ENCODE measurements around the gene ZNF491.
"Not testable (repeated sequence)": the region's sequence is repeated elsewhere in the genome, so short reads cannot be mapped to it uniquely, and the experiment has no call there.

The ZNF491 gene

DNA sequence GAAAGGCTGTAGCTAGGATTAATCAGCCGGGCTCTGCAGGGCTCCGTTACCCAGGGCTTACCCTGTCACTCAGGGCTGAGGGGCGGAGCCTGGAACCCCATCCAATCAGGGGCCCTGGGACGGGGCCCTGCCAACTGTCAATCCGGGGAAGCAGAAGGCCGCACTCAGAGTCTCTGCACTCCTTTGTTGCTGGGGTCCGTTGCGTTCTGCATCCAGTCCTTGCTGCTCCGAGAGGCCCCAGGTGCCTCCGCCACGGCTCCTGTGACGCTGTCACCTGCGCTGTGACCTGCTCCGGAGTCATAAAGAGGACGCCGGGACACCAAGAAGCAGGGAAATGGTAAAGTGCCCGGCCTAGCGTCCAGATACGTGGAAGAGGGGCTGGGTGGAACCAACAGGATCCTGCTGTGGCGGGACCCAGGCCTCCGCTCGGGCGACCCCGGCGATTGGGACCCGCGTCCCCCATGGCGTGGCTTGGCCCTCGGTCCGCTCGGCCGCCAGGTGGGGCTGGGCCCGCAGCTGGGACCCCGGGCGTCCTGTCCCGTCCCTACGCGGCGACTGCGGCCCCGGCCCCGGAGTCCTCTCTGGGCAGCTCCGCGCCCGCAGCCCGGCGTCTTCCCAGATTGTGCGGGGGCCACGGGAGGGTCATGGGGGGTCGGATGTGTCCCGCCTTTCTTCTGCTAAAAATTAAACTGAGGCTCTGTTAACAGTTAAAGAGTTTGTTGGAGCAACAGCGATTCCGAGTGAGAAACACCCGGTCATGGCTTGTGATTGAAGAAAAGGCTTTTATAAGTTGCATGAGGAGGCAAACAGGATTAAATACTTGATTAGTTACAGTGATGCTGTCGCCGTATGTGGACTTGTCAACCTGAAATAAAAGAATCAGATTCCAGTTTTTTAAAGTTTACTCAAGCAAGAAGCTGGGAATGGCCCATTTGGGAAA lies at the start of gene ZNF491:
ZNF491 (plus strand) TSS at position 133 of the 940 bp plus-strand sequence. CDS start 7,431 bp downstream, outside the sequence.
- Mint-ChIP-seq H3K27me3 (peaks cover 21% of the 10 kb centered on the region), H3K27ac (peak within 1 kb of the TSS; percentile 76), H3K4me1 (peaks cover 17% of the 10 kb centered on the region), H3K9me3 (peaks cover 14% of the 10 kb centered on the region), H3K36me3 (peaks cover 2% of the 10 kb centered on the region), H3K4me3 (peak within 1 kb of the TSS; percentile 84)
- peak; percentile 90 for DNase-seq
- CTCF ChIA-PET = interaction anchor here (0.6 to 2.4 kb wide), 22 partner anchors 8 to 425 kb away, joined by 3 to 24 read pairs (median 4); partner anchors contain the start of genes ZNF20, ZNF440, ZNF69 and ZNF700

- DNase-seq = no peak
- no peaks in the 10 kb centered on the region for H3K27me3 Mint-ChIP-seq
- no peaks in the 10 kb centered on the region for H3K36me3 Mint-ChIP-seq
- peaks cover 27% of the 10 kb centered on the region for H3K9me3 Mint-ChIP-seq
- no peaks in the 10 kb centered on the region for H3K4me1 Mint-ChIP-seq
- no peak overlapping the region for H3K27ac Mint-ChIP-seq
- H3K4me3 Mint-ChIP-seq = no peak overlapping the region
- CTCF ChIA-PET = no interaction called here
Observed at GRCh38 chr19:11749751-11750150, 48.6 kb upstream of the ZNF491 start.

- Mint-ChIP-seq H3K27me3 (no peaks in the 10 kb centered on the region), H3K9me3 (peaks cover 43% of the 10 kb centered on the region), H3K27ac (no peak overlapping the region), H3K4me3 (no peak overlapping the region), H3K4me1 (no peaks in the 10 kb centered on the region), H3K36me3 (no peaks in the 10 kb centered on the region)
- DNase-seq = no peak
- CTCF ChIA-PET = no interaction called here
Observed at GRCh38 chr19:11752244-11752736, 46.0 kb upstream of the ZNF491 start.

- Mint-ChIP-seq H3K4me3 (no peak overlapping the region), H3K9me3 (peaks cover 41% of the 10 kb centered on the region), H3K4me1 (no peaks in the 10 kb centered on the region), H3K27ac (no peak overlapping the region), H3K36me3 (no peaks in the 10 kb centered on the region), H3K27me3 (no peaks in the 10 kb centered on the region)
- no peak for DNase-seq
- CTCF ChIA-PET = no interaction called here
Observed at GRCh38 chr19:11754663-11755062, 43.7 kb upstream of the ZNF491 start.

GRCh38 chr19:11756965-11757364 lies 41.4 kb upstream of the ZNF491 start:
- no peak for DNase-seq
- peaks cover 42% of the 10 kb centered on the region for H3K9me3 Mint-ChIP-seq
- H3K27me3 Mint-ChIP-seq = no peaks in the 10 kb centered on the region
- H3K4me1 Mint-ChIP-seq = no peaks in the 10 kb centered on the region
- H3K36me3 Mint-ChIP-seq = no peaks in the 10 kb centered on the region
- no peak overlapping the region for H3K4me3 Mint-ChIP-seq
- H3K27ac Mint-ChIP-seq = no peak overlapping the region
- CTCF ChIA-PET = no interaction called here

- CTCF ChIA-PET = no interaction called here
- DNase-seq = no peak
- Mint-ChIP-seq H3K4me1 (no peaks in the 10 kb centered on the region), H3K4me3 (no peak overlapping the region), H3K9me3 (peaks cover 40% of the 10 kb centered on the region), H3K27ac (no peak overlapping the region), H3K36me3 (no peaks in the 10 kb centered on the region), H3K27me3 (no peaks in the 10 kb centered on the region)
Observed at GRCh38 chr19:11759805-11760204, 38.5 kb upstream of the ZNF491 start.

- no peak overlapping the region for H3K27ac Mint-ChIP-seq
- peaks cover 4% of the 10 kb centered on the region for H3K27me3 Mint-ChIP-seq
- peaks cover 8% of the 10 kb centered on the region for H3K36me3 Mint-ChIP-seq
- H3K9me3 Mint-ChIP-seq = peaks cover 20% of the 10 kb centered on the region
- no peak for DNase-seq
- CTCF ChIA-PET = no interaction called here
- H3K4me1 Mint-ChIP-seq = peaks cover 14% of the 10 kb centered on the region
- no peak overlapping the region for H3K4me3 Mint-ChIP-seq
Observed at GRCh38 chr19:11763117-11763516, 35.2 kb upstream of the ZNF491 start.

GRCh38 chr19:11763611-11764010 lies 34.7 kb upstream of the ZNF491 start:
- H3K9me3 Mint-ChIP-seq = peaks cover 24% of the 10 kb centered on the region
- peaks cover 12% of the 10 kb centered on the region for H3K36me3 Mint-ChIP-seq
- peaks cover 18% of the 10 kb centered on the region for H3K4me1 Mint-ChIP-seq
- CTCF ChIA-PET = no interaction called here
- H3K27ac Mint-ChIP-seq = no peak overlapping the region
- H3K27me3 Mint-ChIP-seq = peaks cover 4% of the 10 kb centered on the region
- DNase-seq = no peak
- no peak overlapping the region for H3K4me3 Mint-ChIP-seq

DNA sequence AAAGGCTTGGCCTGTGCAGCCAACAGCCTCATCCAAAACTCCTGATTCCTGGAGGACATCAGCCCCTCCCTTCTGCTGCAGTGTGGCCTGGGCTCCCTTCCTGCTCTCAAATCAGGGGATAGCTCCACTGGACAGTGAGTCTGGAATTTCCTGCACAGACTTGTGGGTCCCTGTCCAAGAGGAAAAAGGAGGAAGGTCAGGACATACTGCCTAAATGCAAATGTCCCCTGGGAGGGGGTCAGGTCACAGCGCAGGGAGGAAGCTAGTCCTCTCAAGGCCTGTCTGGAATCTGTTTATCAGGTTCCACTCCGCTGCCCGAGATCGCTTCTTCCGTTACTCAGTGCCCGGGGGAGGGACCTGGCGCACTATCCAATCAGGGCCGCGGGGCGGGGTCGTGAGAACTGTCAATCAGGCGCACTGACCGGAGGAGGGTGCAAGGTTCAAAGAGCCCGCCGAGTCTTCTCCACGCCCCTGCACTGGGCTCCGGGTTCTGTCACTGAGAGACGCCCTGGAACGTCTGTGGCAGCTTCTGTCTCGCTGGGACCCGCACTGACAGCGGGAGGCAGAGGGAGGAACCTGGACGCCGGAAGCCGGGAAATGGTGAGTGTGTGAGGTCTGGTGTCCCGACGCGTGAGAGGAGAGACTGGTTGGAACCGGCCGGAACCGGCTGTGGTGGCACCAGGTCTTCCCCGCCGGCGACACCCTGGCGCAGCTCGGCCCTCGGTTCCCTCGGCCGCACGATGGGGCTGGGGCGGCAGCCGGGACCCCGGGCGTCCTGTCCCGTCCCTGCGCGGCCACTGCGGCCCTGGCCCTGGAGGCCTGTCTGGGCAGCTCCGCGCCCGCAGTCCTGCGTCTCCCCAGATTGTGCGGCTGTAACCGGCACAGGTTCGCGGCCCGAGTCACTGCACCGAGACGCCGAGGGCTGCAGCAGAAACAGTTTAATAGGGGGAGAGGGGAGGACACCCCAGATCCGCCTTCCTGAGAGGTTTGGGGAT lies 31.4 kb upstream of the ZNF491 start, which contains the start of gene ZNF441:
ZNF441 (plus strand) TSS at position 404 of the 995 bp plus-strand sequence; CDS start at position 598, 194 bp downstream.
- Mint-ChIP-seq H3K4me1 (peaks cover 21% of the 10 kb centered on the region), H3K27me3 (peaks cover 4% of the 10 kb centered on the region), H3K36me3 (peaks cover 32% of the 10 kb centered on the region), H3K27ac (peak within 1 kb of the TSS; percentile 96), H3K9me3 (peaks cover 42% of the 10 kb centered on the region), H3K4me3 (peak within 1 kb of the TSS; percentile 97)
- peak; percentile 97 for DNase-seq
- CTCF ChIA-PET = no interaction called here

DNA sequence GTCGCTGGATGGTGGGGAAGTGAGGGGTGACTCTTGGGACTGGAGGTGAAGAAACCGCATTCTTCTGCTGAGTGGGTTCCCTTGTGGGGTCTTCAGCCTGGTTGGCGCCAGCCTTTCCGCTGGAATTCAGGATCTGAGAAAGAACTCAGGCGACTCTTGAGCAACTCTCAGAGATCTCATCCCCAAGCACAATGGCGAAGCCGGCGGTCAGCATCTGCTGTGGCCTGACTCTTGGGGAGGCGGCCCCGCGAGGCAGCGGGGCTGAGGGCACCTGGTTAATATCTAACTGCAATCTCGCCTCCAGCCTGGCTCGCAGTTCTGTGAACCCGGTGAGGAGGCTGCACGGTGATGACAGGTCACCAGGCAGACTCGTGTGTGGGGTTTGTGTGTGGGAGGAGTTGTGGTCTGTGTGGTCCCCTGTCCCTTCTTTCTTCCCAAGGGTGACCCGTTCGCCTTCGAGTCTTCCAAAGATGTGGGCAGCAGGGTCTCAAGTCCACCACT lies 30.6 kb upstream of the ZNF491 start:
- H3K4me3 Mint-ChIP-seq = peak overlapping the region; percentile 97
- H3K27ac Mint-ChIP-seq = peak overlapping the region; percentile 88
- H3K36me3 Mint-ChIP-seq = peaks cover 37% of the 10 kb centered on the region
- peaks cover 21% of the 10 kb centered on the region for H3K4me1 Mint-ChIP-seq
- peaks cover 4% of the 10 kb centered on the region for H3K27me3 Mint-ChIP-seq
- peak; percentile 34 for DNase-seq
- CTCF ChIA-PET = no interaction called here
- peaks cover 47% of the 10 kb centered on the region for H3K9me3 Mint-ChIP-seq

GRCh38 chr19:11769995-11770394 lies 28.3 kb upstream of the ZNF491 start:
- Mint-ChIP-seq H3K4me3 (no peak overlapping the region), H3K4me1 (peaks cover 21% of the 10 kb centered on the region), H3K36me3 (peaks cover 51% of the 10 kb centered on the region), H3K27me3 (peaks cover 4% of the 10 kb centered on the region), H3K9me3 (peaks cover 53% of the 10 kb centered on the region), H3K27ac (no peak overlapping the region)
- DNase-seq = no peak
- CTCF ChIA-PET = no interaction called here

DNA sequence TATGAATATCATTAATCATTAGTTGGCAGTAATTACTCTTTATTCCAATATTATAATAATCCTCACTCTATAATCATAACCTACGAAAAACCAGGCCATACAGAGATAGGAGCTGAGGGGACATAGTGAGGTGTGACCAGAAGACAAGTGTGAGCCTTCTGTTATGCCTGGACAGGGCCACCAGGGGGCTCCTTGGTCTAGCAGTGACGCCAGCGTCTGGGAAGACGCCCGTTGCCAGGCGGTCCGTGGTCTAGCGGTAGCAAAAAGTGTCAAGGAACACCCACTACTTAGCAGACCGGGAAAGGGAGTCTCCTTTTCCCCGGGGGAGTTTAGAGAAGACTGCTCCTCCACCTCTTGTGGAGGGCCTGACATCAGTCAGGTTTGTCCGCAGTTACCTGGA lies 26.8 kb upstream of the ZNF491 start:
- H3K4me3 Mint-ChIP-seq, H3K27ac Mint-ChIP-seq, DNase-seq, H3K27me3 Mint-ChIP-seq: not testable (repeated sequence)
- peaks cover 19% of the 10 kb centered on the region for H3K4me1 Mint-ChIP-seq
- CTCF ChIA-PET = interaction anchor here (1.1 kb wide), 1 partner anchor 26 kb away, joined by 5 read pairs; the partner anchor contains the start of gene ZNF491
- H3K9me3 Mint-ChIP-seq = peaks cover 62% of the 10 kb centered on the region
- peaks cover 58% of the 10 kb centered on the region for H3K36me3 Mint-ChIP-seq

GRCh38 chr19:11776669-11777068 lies 21.7 kb upstream of the ZNF491 start:
- H3K9me3 Mint-ChIP-seq = peaks cover 73% of the 10 kb centered on the region
- H3K27ac Mint-ChIP-seq, CTCF ChIA-PET, H3K4me1 Mint-ChIP-seq, DNase-seq, H3K27me3 Mint-ChIP-seq, H3K4me3 Mint-ChIP-seq: not testable (repeated sequence)
- H3K36me3 Mint-ChIP-seq = peaks cover 70% of the 10 kb centered on the region
